HEK293 (cell line): ENCODE measurements around the gene SYCP3.

Experiments
- CTCF ChIA-PET: fragments of 350-600 bp; formaldehyde crosslinking; extraction: SDS; loops from one replicate; lab custom pipeline; 2021; ENCODE audit warnings: antibody characterized with exemption; lab: Yijun Ruan, JAX
- POLR2A ChIA-PET: fragments of 300-600 bp; formaldehyde crosslinking; extraction: SDS; loops from one replicate; lab custom pipeline; 2020; ENCODE audit warnings: antibody characterized with exemption, inconsistent platforms; lab: Yijun Ruan, JAX
- H3K27ac ChIP-seq: fragments of 200-500 bp; sonication (Bioruptor generic); 2 replicates; pipeline ENCODE4 v1.5.1; 2014; ENCODE audit warnings: low read depth, low read length, control low read depth, inconsistent platforms; ENCODE audit errors: extremely low read depth
- H3K36me3 ChIP-seq, 2 experiments: fragments of 200-500 bp in 1 of 2; sonication (Bioruptor generic) in 1 of 2; 1 replicate in 1 of 2; 2 replicates in 1 of 2; pipeline ENCODE4 v1.5.1; 2014 to 2017; ENCODE audit warnings: inconsistent platforms in 2 of 2, low read length in 2 of 2; ENCODE audit not compliant: control insufficient read depth in 2 of 2, insufficient read depth in 1 of 2
- H3K4me1 ChIP-seq: fragments of 200-500 bp; sonication (Bioruptor generic); 2 replicates; pipeline ENCODE4 v1.5.1; 2014; ENCODE audit warnings: mild to moderate bottlenecking, low read length, inconsistent platforms; ENCODE audit not compliant: control insufficient read depth, insufficient read depth
- H3K4me3 ChIP-seq: 2 replicates; pipeline ENCODE4 v1.5.1; 2011; ENCODE audit warnings: low read depth, mild to moderate bottlenecking, control low read depth, low read length, moderate library complexity
- H3K9me3 ChIP-seq: fragments of 200-500 bp; sonication (Bioruptor generic); 2 replicates; pipeline ENCODE4 v1.5.1; 2014; ENCODE audit warnings: low read depth, low read length, inconsistent platforms; ENCODE audit not compliant: control insufficient read depth, insufficient read depth
- ATF2 ChIP-seq: fragments of 450-650 bp; formaldehyde crosslinking; IDR thresholded peaks from 2 replicates; pipeline ENCODE4 v1.5.1; 2016; ENCODE audit warnings: missing biosample characterization, missing genetic modification characterization, low read depth
- BCL11A ChIP-seq: fragments of 450-650 bp; formaldehyde crosslinking; IDR thresholded peaks from 2 replicates; pipeline ENCODE4 v1.5.1; 2016; ENCODE audit warnings: low read depth, missing biosample characterization, missing genetic modification characterization
- BCL11B ChIP-seq: fragments of 450-650 bp; formaldehyde crosslinking; IDR thresholded peaks from 2 replicates; pipeline ENCODE4 v1.5.1; 2016; ENCODE audit warnings: low read depth, missing biosample characterization, missing genetic modification characterization
- GLIS2 ChIP-seq: fragments of 450-650 bp; formaldehyde crosslinking; IDR thresholded peaks from 2 replicates; pipeline ENCODE4 v1.5.1; 2016; ENCODE audit warnings: missing biosample characterization, missing genetic modification characterization
- HIC1 ChIP-seq: fragments of 450-650 bp; formaldehyde crosslinking; IDR thresholded peaks from 2 replicates; pipeline ENCODE4 v1.5.1; 2016; ENCODE audit warnings: missing biosample characterization, missing genetic modification characterization
- KLF8 ChIP-seq: fragments of 450-650 bp; formaldehyde crosslinking; IDR thresholded peaks from 2 replicates; pipeline ENCODE4 v1.5.1; 2016; ENCODE audit warnings: missing biosample characterization, missing genetic modification characterization
- OSR2 ChIP-seq: fragments of 450-650 bp; formaldehyde crosslinking; IDR thresholded peaks from 2 replicates; pipeline ENCODE4 v1.5.1; 2016; ENCODE audit warnings: missing biosample characterization, missing genetic modification characterization
- PATZ1 ChIP-seq: fragments of 450-650 bp; formaldehyde crosslinking; IDR thresholded peaks from 2 replicates; pipeline ENCODE4 v1.5.1; 2016; ENCODE audit warnings: missing biosample characterization, missing genetic modification characterization
- PBX3 ChIP-seq: sonication (generic); formaldehyde crosslinking; IDR thresholded peaks from 2 replicates; pipeline ENCODE4 v1.8.1; 2022; ENCODE audit warnings: mild to moderate bottlenecking, moderate library complexity, missing genetic modification reagents
- SCRT2 ChIP-seq: fragments of 450-650 bp; formaldehyde crosslinking; IDR thresholded peaks from 2 replicates; pipeline ENCODE4 v1.5.1; 2016; ENCODE audit warnings: missing biosample characterization, missing genetic modification characterization
- SP2 ChIP-seq: fragments of 450-650 bp; formaldehyde crosslinking; IDR thresholded peaks from 2 replicates; pipeline ENCODE4 v1.5.1; 2016; ENCODE audit warnings: missing biosample characterization, missing genetic modification characterization
- YY1 ChIP-seq: fragments of 450-650 bp; formaldehyde crosslinking; IDR thresholded peaks from 2 replicates; pipeline ENCODE4 v1.5.1; 2018; ENCODE audit warnings: missing biosample characterization, missing genetic modification characterization
- YY2 ChIP-seq: fragments of 450-650 bp; formaldehyde crosslinking; IDR thresholded peaks from 2 replicates; pipeline ENCODE4 v1.5.1; 2016; ENCODE audit warnings: missing biosample characterization, missing genetic modification characterization
- ZBTB10 ChIP-seq: fragments of 450-650 bp; formaldehyde crosslinking; IDR thresholded peaks from 2 replicates; pipeline ENCODE4 v1.5.1; 2016; ENCODE audit warnings: missing biosample characterization, missing genetic modification characterization
- ZBTB26 ChIP-seq: fragments of 450-650 bp; formaldehyde crosslinking; optimal IDR thresholded peaks from 2 replicates; pipeline ENCODE3; 2016; ENCODE audit warnings: missing biosample characterization, mild to moderate bottlenecking, missing genetic modification characterization
- ZEB2 ChIP-seq: fragments of 450-650 bp; formaldehyde crosslinking; IDR thresholded peaks from 2 replicates; pipeline ENCODE4 v1.5.1; 2016; ENCODE audit warnings: missing biosample characterization, missing genetic modification characterization
- ZNF335 ChIP-seq: fragments of 450-650 bp; formaldehyde crosslinking; conservative IDR thresholded peaks from 2 replicates; pipeline ENCODE4 v1.5.1; 2016; ENCODE audit warnings: missing biosample characterization, missing genetic modification characterization
- ZNF423 ChIP-seq: fragments of 450-650 bp; formaldehyde crosslinking; IDR thresholded peaks from 2 replicates; pipeline ENCODE4 v1.5.1; 2016; ENCODE audit warnings: missing biosample characterization, missing genetic modification characterization
- ZNF571 ChIP-seq: fragments of 450-650 bp; formaldehyde crosslinking; IDR thresholded peaks from 2 replicates; pipeline ENCODE4 v1.5.0; 2017; ENCODE audit warnings: missing biosample characterization, missing genetic modification characterization
- ZNF654 ChIP-seq: fragments of 450-650 bp; formaldehyde crosslinking; IDR thresholded peaks from 2 replicates; pipeline ENCODE4 v1.5.1; 2016; ENCODE audit warnings: low read depth, missing biosample characterization, missing genetic modification characterization
- ZNF692 ChIP-seq: fragments of 450-650 bp; formaldehyde crosslinking; IDR thresholded peaks from 2 replicates; pipeline ENCODE4 v1.5.1; 2016; ENCODE audit warnings: missing biosample characterization, missing genetic modification characterization

SYCP3 gene

GRCh38 chr12:101697930-101698799 is 41.1 kb downstream of the SYCP3 start (continued):
- TF ChIP-seq PATZ1 = peak; percentile 38; the same call in 1 of the 2 replicates
- TF ChIP-seq ZNF571 = no peak
- peak; percentile 53 for TF ChIP-seq ZNF335
- TF ChIP-seq YY2 = no peak
- TF ChIP-seq ZNF692 = 0 out of 2 replicates have a peak, but pooled peaks have one; percentile 14
- 0 out of 2 replicates have a peak, but pooled peaks have one; percentile 21 for TF ChIP-seq PBX3 (CRISPR knock-in tag)
- TF ChIP-seq GLIS2 = peak; percentile 30; the same call in 1 of the 2 replicates
- TF ChIP-seq OSR2 = peak; percentile 40; the same call in 1 of the 2 replicates
- no peak for TF ChIP-seq ZBTB10 (tag by site-specific recombination)
- TF ChIP-seq YY1 (tag by site-specific recombination) = peak; percentile 13; the same call in 1 of the 2 replicates
- TF ChIP-seq SCRT2 = 0 out of 2 replicates have a peak, but pooled peaks have one; percentile 10
- no peak for TF ChIP-seq BCL11B
- peak; percentile 84; the same call in 1 of the 2 replicates for TF ChIP-seq KLF8 (tag by site-specific recombination)
- 0 out of 2 replicates have a peak, but pooled peaks have one; percentile 5 for TF ChIP-seq SP2 (tag by site-specific recombination)
- TF ChIP-seq BCL11A = no peak

- ChIA-PET POLR2A (no interaction called here), CTCF (interaction anchor here (0.6 to 1.0 kb wide), 3 partner anchors 13 to 17 kb away, joined by 3 read pairs; no protein-coding TSS in a partner anchor)
- Histone ChIP-seq H3K4me1 (peaks cover 8% of the 10 kb centered on the region), H3K36me3 (no peaks in the 10 kb centered on the region), H3K27ac (peak within 1 kb of the TSS; percentile 90), H3K9me3 (no peaks in the 10 kb centered on the region), H3K4me3 (peak within 1 kb of the TSS; percentile 69)
- TF ChIP-seq HIC1 (peak; percentile 46), ZBTB26 (tag by site-specific recombination) (peak; percentile 49), ATF2 (no peak), ZNF335 (peak; percentile 95), ZNF423 (tag by site-specific recombination) (peak; percentile 87), ZEB2 (tag by site-specific recombination) (peak; percentile 74), ZNF654 (tag by site-specific recombination) (no peak)
Measured at GRCh38 chr12:101697197-101697929, 41.9 kb downstream of the SYCP3 start, which contains the start of gene CHPT1. TSS of gene CHPT1 (plus strand) at chr12:101697640. CDS start at chr12:101697862, 222 bp downstream.
